OCI-LY1 (cell line): Measurements from ENCODE around the gene FGF9.

Source experiments
- CTCF ChIP-seq: fragments of 200-600 bp; sonication (generic), shearing (Covaris generic); IDR thresholded peaks from 2 replicates; pipeline ENCODE4 v1.5.1; 2017; ENCODE audit warnings: mild to moderate bottlenecking, antibody characterized with exemption, low read length, moderate library complexity, mixed read lengths
- EZH2 ChIP-seq: fragments of 200-600 bp; sonication (generic), shearing (Covaris generic); IDR thresholded peaks from 2 replicates; pipeline ENCODE4 v1.8.0; 2017; ENCODE audit warnings: borderline replicate concordance, mixed run types, mild to moderate bottlenecking, antibody characterized with exemption, low read length, moderate library complexity, mixed read lengths

GRCh38 chr13:21733475-21734263 lies 62.8 kb downstream of the FGF9 start:
- TF ChIP-seq CTCF (no peak), EZH2 (no peak)
